HL-60 (cell line): Measurements from ENCODE around the gene SYNJ2.

Experiments
- DNase-seq, 2 experiments: peaks; one replicate each; pipeline ENCODE4 v3.0.0-alpha.2; 2010 to 2020; ENCODE audit warnings: low read depth in 1 of 2, low spot score in 1 of 2
- H3K27ac ChIP-seq: fragments of 250-450 bp; sonication (Bioruptor Pico); replicated peaks from 2 replicates; pipeline ENCODE4 v1.5.1; 2020; ENCODE audit warnings: mild to moderate bottlenecking, moderate library complexity
- H3K27me3 ChIP-seq: fragments of 250-450 bp; sonication (Bioruptor Pico); 2 replicates; pipeline ENCODE4 v1.5.1; 2021; ENCODE audit warnings: mild to moderate bottlenecking, moderate library complexity; ENCODE audit not compliant: insufficient read depth, poor library complexity, severe bottlenecking
- H3K4me3 ChIP-seq: replicated peaks from 2 replicates; pipeline ENCODE4 v1.5.1; 2011; ENCODE audit warnings: mild to moderate bottlenecking, control low read depth, low read length; ENCODE audit not compliant: insufficient read depth
- GABPA ChIP-seq: IDR thresholded peaks from 2 replicates; pipeline ENCODE4 v1.6.1; 2012; ENCODE audit warnings: low read depth
- POLR2AphosphoS5 ChIP-seq: IDR thresholded peaks from 2 replicates; pipeline ENCODE4 v1.6.1; 2012; ENCODE audit warnings: low read depth
- SPI1 ChIP-seq: IDR thresholded peaks from 2 replicates; pipeline ENCODE4 v1.6.1; 2012; ENCODE audit warnings: low read depth, mild to moderate bottlenecking, borderline replicate concordance
- TF ChIP-seq, protein P1 (sequence below): IDR thresholded peaks from 2 replicates; pipeline ENCODE4 v1.6.1; 2012; ENCODE audit warnings: low read depth; ENCODE audit not compliant: insufficient replicate concordance
- TF ChIP-seq, protein P2 (sequence below): IDR thresholded peaks from one replicate; pipeline ENCODE4 v1.5.1; 2011; ENCODE audit warnings: low read length, control low read depth, inconsistent platforms; ENCODE audit not compliant: insufficient read depth

The SYNJ2 gene

DNA sequence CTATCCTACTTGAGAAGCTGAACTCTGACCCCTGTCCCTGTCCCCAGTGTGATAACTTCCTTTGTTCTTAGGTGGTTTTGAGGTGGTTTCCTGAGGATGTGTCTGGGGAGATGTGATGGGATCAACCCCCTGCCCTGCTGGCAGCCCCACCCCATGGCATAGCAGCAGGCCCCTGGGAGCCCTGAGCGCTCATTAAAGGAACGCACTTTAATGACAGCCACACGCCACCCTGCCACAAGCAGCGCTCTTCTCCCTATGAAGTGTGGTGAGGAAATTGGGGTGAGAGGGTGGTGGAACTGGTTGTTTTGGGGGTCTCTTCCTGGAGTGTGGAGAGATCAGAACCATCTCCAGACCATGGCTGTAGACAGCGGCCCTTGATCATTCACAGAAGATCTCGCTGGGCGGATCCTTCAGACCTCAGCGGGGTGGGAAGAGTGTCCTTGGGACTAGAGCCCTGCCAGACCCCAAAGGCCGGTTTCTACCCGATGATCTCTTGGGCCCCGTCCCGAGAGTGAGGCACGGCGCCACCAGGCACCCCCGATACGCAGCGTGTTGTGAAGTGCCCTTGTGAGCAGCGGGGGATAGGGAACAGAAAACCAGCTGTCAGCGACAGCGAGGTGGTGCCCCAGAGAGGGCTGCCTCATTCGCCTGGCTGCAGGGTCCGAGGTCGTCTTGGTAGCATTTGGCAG is 45.4 kb downstream of the SYNJ2 start:
- Histone ChIP-seq H3K4me3 (no peak overlapping the region), H3K27me3 (no peaks in the 10 kb centered on the region), H3K27ac (peak overlapping the region; percentile 13; the same call in 1 of the 2 replicates)
- DNase-seq = no peak
- TF ChIP-seq POLR2AphosphoS5 (peak; percentile 70), GABPA (no peak), SPI1 (no peak)
- TF ChIP-seq, protein P1, sequence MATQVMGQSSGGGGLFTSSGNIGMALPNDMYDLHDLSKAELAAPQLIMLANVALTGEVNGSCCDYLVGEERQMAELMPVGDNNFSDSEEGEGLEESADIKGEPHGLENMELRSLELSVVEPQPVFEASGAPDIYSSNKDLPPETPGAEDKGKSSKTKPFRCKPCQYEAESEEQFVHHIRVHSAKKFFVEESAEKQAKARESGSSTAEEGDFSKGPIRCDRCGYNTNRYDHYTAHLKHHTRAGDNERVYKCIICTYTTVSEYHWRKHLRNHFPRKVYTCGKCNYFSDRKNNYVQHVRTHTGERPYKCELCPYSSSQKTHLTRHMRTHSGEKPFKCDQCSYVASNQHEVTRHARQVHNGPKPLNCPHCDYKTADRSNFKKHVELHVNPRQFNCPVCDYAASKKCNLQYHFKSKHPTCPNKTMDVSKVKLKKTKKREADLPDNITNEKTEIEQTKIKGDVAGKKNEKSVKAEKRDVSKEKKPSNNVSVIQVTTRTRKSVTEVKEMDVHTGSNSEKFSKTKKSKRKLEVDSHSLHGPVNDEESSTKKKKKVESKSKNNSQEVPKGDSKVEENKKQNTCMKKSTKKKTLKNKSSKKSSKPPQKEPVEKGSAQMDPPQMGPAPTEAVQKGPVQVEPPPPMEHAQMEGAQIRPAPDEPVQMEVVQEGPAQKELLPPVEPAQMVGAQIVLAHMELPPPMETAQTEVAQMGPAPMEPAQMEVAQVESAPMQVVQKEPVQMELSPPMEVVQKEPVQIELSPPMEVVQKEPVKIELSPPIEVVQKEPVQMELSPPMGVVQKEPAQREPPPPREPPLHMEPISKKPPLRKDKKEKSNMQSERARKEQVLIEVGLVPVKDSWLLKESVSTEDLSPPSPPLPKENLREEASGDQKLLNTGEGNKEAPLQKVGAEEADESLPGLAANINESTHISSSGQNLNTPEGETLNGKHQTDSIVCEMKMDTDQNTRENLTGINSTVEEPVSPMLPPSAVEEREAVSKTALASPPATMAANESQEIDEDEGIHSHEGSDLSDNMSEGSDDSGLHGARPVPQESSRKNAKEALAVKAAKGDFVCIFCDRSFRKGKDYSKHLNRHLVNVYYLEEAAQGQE = no peak
- TF ChIP-seq, protein P2, sequence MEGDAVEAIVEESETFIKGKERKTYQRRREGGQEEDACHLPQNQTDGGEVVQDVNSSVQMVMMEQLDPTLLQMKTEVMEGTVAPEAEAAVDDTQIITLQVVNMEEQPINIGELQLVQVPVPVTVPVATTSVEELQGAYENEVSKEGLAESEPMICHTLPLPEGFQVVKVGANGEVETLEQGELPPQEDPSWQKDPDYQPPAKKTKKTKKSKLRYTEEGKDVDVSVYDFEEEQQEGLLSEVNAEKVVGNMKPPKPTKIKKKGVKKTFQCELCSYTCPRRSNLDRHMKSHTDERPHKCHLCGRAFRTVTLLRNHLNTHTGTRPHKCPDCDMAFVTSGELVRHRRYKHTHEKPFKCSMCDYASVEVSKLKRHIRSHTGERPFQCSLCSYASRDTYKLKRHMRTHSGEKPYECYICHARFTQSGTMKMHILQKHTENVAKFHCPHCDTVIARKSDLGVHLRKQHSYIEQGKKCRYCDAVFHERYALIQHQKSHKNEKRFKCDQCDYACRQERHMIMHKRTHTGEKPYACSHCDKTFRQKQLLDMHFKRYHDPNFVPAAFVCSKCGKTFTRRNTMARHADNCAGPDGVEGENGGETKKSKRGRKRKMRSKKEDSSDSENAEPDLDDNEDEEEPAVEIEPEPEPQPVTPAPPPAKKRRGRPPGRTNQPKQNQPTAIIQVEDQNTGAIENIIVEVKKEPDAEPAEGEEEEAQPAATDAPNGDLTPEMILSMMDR = no peak

DNA sequence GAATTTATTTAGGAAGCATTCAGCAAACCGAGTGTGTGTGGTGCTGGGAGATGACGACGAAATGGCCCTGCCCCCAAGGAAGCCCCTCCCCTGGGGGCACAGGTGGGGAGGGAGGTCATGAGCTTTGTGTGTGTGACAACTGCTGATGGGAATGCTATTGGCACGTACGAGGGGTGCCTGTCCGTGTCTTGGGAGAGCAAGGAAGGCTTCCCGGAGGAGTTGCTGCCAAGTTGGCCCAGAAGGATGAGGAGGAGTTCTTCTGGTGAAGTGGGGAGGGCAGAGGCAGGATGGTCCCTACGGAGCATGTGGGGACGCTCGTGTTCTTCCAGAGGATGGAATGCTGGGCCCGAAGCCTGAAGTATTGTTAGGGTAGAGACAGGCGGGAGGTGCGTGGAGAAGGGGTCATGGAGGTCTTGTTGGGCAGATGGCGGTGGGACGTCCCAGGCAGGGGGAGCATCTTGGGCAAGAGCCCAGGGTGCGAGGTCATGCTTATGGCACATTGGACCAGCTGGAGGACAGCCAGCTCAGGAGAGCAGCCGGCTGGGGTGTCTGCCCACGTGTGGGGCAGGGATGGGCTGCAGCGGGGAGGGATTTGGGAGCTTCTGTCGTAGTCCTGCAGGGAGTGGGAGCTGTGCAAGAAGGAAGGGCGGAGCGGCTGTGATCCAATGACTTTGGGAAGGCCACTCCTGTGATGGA is 46.1 kb downstream of the SYNJ2 start:
- Histone ChIP-seq H3K27me3 (no peaks in the 10 kb centered on the region), H3K4me3 (no peak overlapping the region), H3K27ac (no peak overlapping the region)
- TF ChIP-seq GABPA = no peak
- TF ChIP-seq, protein P1 = no peak
- TF ChIP-seq SPI1 = no peak
- TF ChIP-seq, protein P2 = no peak
- TF ChIP-seq POLR2AphosphoS5 = no peak
- no peak for DNase-seq

DNA sequence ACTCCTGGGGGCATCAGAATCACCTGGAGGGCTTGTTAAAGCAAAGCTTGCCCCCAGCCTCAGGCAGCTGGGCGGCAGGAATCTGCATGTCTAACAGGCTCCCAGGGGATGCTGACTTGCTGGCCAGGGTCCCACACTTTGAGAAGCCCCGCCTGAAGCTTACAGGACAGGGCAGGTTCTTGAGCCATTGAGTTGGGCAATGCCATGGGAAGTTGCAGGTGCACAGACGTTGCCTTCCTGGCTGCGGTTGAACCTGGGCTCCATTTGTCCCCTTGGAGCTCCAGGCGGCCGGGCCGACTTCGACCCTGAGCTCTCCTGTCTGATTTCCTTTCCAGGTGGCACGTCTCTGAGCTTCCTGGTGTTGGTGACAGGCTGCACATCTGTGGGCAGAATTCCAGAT is 46.8 kb downstream of the SYNJ2 start:
- DNase-seq = no peak
- TF ChIP-seq, protein P1 = no peak
- TF ChIP-seq, protein P2 = no peak
- no peak for TF ChIP-seq SPI1
- no peak for TF ChIP-seq POLR2AphosphoS5
- TF ChIP-seq GABPA = no peak
- H3K27ac ChIP-seq = no peak overlapping the region
- H3K27me3 ChIP-seq = no peaks in the 10 kb centered on the region
- H3K4me3 ChIP-seq = no peak overlapping the region
